HEK293 (cell line): Measurements from ENCODE around the gene PRR36.

ENCODE experiments used
- CTCF ChIP-seq: fragments of 450-650 bp; formaldehyde crosslinking; IDR thresholded peaks from 2 replicates; pipeline ENCODE4 v1.5.1; 2016; ENCODE audit warnings: missing biosample characterization, missing genetic modification characterization
- HOXA7 ChIP-seq: sonication (generic); formaldehyde crosslinking; IDR thresholded peaks from 2 replicates; pipeline ENCODE4 v1.8.1; 2022; ENCODE audit warnings: missing genetic modification reagents, borderline replicate concordance
- INSM2 ChIP-seq: fragments of 450-650 bp; formaldehyde crosslinking; IDR thresholded peaks from 2 replicates; pipeline ENCODE4 v1.5.1; 2016; ENCODE audit warnings: missing biosample characterization, missing genetic modification characterization
- KLF1 ChIP-seq: fragments of 450-650 bp; formaldehyde crosslinking; IDR thresholded peaks from 2 replicates; pipeline ENCODE4 v1.5.1; 2016; ENCODE audit warnings: missing biosample characterization, missing genetic modification characterization
- KLF9 ChIP-seq: fragments of 450-650 bp; formaldehyde crosslinking; IDR thresholded peaks from 2 replicates; pipeline ENCODE4 v1.5.1; 2016; ENCODE audit warnings: missing biosample characterization, missing genetic modification characterization, low read depth
- TCF7L2 ChIP-seq: IDR thresholded peaks from 2 replicates; pipeline ENCODE4 v1.6.1; 2011; ENCODE audit warnings: low read depth, mild to moderate bottlenecking, inconsistent platforms, low read length, moderate library complexity, borderline replicate concordance
- YY1 ChIP-seq: fragments of 450-650 bp; formaldehyde crosslinking; IDR thresholded peaks from 2 replicates; pipeline ENCODE4 v1.5.1; 2018; ENCODE audit warnings: missing biosample characterization, missing genetic modification characterization
- YY2 ChIP-seq: fragments of 450-650 bp; formaldehyde crosslinking; IDR thresholded peaks from 2 replicates; pipeline ENCODE4 v1.5.1; 2016; ENCODE audit warnings: missing biosample characterization, missing genetic modification characterization
- ZBTB44 ChIP-seq: fragments of 450-650 bp; IDR thresholded peaks from 2 replicates; pipeline ENCODE4 v1.5.1; 2018; ENCODE audit warnings: missing biosample characterization, mild to moderate bottlenecking, missing genetic modification characterization
- ZBTB7A ChIP-seq: fragments of 450-650 bp; formaldehyde crosslinking; IDR thresholded peaks from 2 replicates; pipeline ENCODE4 v1.5.1; 2016; ENCODE audit warnings: low read depth, missing biosample characterization, missing genetic modification characterization
- ZIC2 ChIP-seq: fragments of 450-650 bp; formaldehyde crosslinking; IDR thresholded peaks from 2 replicates; pipeline ENCODE4 v1.5.1; 2016; ENCODE audit warnings: missing biosample characterization, missing genetic modification characterization
- ZNF639 ChIP-seq: fragments of 450-650 bp; formaldehyde crosslinking; IDR thresholded peaks from 2 replicates; pipeline ENCODE4 v1.5.1; 2016; ENCODE audit warnings: missing biosample characterization, missing genetic modification characterization
- ZSCAN23 ChIP-seq: fragments of 450-650 bp; formaldehyde crosslinking; IDR thresholded peaks from 2 replicates; pipeline ENCODE4 v1.5.1; 2016; ENCODE audit warnings: missing biosample characterization, missing genetic modification characterization

- TF ChIP-seq ZNF639 (tag by site-specific recombination) (no peak), KLF9 (tag by site-specific recombination) (no peak), ZSCAN23 (no peak), TCF7L2 (no peak), CTCF (tag by site-specific recombination) (no peak), ZBTB44 (no peak), YY1 (tag by site-specific recombination) (no peak), INSM2 (tag by site-specific recombination) (no peak), KLF1 (tag by site-specific recombination) (no peak), ZBTB7A (tag by site-specific recombination) (no peak), YY2 (tag by site-specific recombination) (no peak), HOXA7 (no peak), ZIC2 (no peak)
Measured at GRCh38 chr19:7910321-7911161, 36.4 kb upstream of the PRR36 start.
